NCI-H345 (cell line): Measurements from ENCODE around the gene TMEM25.

Source experiments
- DNase-seq: peaks from one replicate; lab custom pipeline; 2025; lab: John Stamatoyannopoulos, UW

The TMEM25 gene

DNA sequence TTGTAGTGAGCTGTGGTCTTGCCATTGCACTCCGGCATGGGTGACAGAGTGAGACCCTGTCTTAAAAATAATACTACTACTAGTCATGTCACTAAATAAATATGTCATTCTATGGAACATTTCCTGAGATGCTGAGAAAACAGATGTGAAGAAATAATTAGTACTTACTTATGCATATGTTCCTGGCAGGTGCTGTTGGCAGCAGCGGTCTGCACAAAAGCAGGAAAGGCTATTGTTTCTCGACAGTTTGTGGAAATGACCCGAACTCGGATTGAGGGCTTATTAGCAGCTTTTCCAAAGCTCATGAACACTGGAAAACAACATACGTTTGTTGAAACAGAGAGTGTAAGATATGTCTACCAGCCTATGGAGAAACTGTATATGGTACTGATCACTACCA is 50.1 kb downstream of the TMEM25 start:
- DNase-seq, result peak; percentile 29
